Neuron (in vitro differentiated cells): ENCODE results near the gene ZNF41.

ENCODE experiments used
- H2AFZ ChIP-seq: one replicate; pipeline ENCODE4 v1.6.1; 2013; ENCODE audit warnings: low read depth, mild to moderate bottlenecking, inconsistent platforms, low read length, moderate library complexity
- H3K27me3 ChIP-seq: one replicate; pipeline ENCODE4 v1.6.1; 2013; ENCODE audit warnings: low read length; ENCODE audit not compliant: insufficient read depth
- H3K36me3 ChIP-seq: one replicate; pipeline ENCODE4 v1.6.1; 2013; ENCODE audit warnings: low read length; ENCODE audit not compliant: insufficient read depth
- H3K4me1 ChIP-seq: one replicate; pipeline ENCODE4 v1.6.1; 2013; ENCODE audit warnings: low read length; ENCODE audit not compliant: insufficient read depth
- H3K4me3 ChIP-seq: 2 replicates; pipeline ENCODE4 v1.5.1; 2013; ENCODE audit warnings: mild to moderate bottlenecking, low read length, moderate library complexity
- H3K9me3 ChIP-seq: one replicate; pipeline ENCODE4 v1.6.1; 2013; ENCODE audit warnings: low read length

The ZNF41 gene

DNA sequence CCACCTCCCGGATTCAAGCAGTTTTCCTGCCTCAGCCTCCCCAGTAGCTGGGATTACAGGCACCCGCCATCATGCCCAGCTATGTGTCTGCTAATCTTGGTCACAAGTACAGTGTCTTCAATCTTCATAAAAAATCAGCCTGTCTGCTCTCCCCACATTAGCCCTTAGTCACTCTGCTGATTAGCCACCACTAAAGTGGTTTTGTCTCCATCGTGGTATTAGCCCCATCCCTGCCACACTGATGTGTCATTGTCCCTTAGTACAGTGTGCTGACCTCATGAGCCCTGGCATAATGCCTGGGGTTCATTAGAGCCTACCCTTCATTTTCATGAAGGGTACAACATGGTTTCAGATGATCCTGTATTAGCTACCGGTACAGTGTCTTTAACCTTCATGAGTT is 62.8 kb downstream of the ZNF41 start:
- Histone ChIP-seq H3K27me3 (no peaks in the 10 kb centered on the region), H3K36me3 (no peaks in the 10 kb centered on the region), H3K4me3 (no peak overlapping the region), H3K4me1 (no peaks in the 10 kb centered on the region), H2AFZ (no peak overlapping the region), H3K9me3 (peaks cover 4% of the 10 kb centered on the region)

DNA sequence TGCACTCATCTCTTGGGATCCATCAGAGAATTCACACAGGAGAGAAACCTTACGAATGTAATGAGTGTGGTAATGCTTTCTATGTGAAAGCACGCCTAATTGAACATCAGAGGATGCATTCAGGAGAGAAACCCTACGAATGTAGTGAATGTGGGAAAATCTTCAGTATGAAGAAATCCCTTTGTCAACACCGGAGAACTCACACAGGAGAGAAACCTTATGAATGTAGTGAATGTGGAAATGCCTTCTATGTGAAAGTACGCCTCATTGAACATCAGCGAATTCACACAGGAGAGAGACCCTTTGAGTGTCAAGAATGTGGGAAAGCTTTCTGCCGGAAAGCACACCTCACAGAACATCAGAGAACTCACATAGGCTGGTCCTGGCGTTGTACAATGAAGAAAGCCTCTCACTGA is 69.8 kb downstream of the ZNF41 start:
- H3K4me1 ChIP-seq, result no peaks in the 10 kb centered on the region
- H3K9me3 ChIP-seq, result peaks cover 10% of the 10 kb centered on the region
- no peak overlapping the region for H3K4me3 ChIP-seq
- H3K36me3 ChIP-seq, result no peaks in the 10 kb centered on the region
- no peak overlapping the region for H2AFZ ChIP-seq
- no peaks in the 10 kb centered on the region for H3K27me3 ChIP-seq
